ENCODE results near the gene SYCN.
"Not testable (repeated sequence)": the region's sequence is repeated elsewhere in the genome, so short reads cannot be mapped to it uniquely, and the experiment has no call there.

Gene SYCN

DNA sequence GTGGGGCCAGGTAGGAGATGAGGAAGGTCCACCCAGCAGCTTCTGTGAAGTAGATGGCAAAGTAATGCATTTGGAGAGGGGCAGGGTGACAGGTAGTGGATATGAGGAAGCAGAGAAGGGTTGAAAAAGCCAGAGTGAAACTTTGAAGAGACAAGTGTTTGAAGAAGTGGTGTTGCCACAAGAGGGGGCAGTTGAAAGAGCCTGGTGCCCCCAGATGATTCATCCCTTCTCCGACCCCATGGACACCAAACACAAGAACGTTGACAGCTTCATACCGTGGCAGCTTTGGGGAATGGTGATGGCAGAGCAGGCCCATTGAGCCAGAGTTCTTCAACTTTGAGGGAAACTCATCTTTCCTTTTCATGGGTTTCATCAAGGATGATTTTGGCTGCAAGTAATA lies 20.8 kb upstream of the SYCN start:
- no peak for DNase-seq (ENCODE audit: low spot score)

DNA sequence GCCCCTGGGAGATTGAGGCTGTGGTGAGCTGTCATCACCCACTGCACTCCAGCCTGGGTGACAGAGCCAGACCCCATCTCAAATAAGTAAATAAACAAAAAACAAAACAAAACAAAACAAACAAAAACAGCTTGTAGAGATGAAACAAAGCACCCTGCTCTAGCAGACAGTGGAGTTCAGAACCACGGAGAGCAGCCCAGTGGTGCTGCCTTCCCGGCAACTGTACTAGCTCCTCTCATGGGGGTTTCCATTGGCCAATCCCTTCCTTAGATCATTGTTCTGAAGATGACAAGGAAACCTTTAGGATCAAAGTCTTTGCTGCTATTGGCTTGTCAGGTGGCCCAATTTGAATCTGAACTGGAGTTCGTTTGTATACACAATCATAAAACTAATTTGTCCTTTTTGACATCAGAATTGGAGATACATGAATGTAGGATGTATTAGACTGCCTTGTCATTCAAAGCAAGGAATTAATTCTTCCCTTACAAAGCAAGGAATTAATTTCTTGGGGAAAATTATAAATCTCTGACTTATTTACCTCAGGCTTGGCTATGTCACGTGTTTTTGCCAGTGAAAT lies 19.7 kb upstream of the SYCN start:
- no peak for DNase-seq (ENCODE audit: low spot score)

DNA sequence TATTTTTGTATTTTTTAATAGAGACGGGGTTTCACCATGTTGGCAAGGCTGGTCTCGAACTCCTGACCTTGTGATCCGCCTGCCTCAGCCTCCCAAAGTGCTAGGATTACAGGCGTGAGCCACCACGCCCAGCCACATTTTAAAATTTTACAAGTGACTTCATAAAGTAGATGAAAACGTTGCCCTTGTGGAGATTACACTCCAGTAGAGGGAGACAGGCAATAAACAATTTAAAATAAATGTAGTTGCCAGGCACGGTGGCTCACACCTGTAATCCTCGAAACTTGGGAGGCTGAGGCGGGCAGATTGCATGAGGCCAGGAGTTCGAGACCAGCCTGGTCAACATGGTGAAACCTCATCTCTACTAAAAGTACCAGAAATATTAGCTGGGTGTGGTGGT lies 15.0 kb upstream of the SYCN start:
- not testable (repeated sequence) for DNase-seq (ENCODE audit: low spot score)

DNA sequence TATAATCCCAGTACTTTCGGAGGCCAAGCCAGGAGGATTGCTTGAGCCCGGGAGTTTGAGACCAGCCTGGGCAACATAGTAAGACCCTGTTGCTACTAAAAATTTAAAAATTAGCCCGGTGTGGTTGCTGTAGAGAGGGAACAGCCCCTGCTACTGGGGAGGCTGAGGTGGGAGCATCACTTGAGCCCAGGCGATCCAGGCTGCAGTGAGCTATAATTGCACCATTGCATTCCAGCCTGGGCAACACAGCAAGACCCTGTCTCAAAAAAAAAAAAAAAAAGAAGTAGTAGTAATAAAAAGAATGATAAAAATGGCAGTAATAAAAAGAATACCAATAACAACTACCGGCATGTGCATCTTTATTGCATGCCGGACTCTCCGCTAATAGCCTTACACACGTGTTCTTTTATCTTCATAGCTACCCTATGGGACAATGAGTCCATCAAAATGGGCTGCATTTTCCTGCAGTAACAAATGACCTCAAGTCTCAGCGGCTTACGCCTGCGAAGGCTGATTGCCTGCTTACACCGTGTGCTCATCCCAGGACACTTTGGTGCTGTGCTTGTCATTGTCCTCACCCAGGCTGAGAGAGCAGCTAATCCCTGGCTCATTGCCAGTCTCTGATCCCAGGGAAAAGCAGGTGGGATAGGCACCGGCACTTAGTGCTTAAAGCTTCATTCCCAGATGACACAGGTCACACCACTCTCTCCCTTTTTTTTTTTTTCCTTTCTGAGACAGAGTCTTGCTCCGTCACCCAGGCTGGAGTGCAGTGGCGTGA lies 14.4 kb upstream of the SYCN start:
- DNase-seq (ENCODE audit: low spot score) = no peak

DNA sequence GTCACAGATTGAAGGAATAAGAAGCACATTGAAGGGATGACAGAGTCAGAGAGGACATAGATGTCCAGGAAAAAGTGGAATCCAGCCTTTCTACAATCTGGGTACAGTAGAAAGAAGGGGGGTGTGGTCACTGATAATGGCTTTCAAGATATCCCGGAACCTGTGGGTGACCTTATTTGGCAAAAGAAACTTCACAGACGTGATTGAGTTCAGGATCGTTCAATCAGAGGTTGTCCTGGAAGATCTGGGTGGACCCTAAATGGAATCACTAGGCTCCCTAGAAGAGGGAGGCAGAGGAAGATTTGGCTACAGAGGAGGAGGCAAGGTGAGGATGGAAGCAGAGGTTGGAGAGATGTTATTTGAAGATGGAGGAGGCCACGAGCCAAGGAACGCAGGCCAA lies 13.0 kb upstream of the SYCN start:
- no peak for DNase-seq (ENCODE audit: low spot score)

DNA sequence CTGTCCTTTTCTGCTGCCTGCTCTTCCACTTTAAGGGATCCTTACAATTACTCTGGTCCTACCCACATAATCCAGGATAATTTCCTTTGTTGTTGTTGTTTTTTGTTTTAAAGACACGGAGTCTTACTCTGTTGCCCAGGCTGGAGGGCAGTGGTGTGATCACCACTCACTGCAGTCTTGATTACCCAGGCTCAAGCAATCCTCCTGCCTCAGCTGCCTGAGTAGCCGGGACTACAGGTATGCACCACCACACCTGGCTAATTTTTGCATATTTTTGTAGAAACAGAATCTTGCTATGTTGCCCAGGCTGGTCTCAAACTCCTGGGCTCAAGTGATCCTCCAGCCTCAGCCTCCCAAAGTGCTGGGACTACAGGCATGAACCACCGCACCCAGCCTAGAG lies 11.3 kb upstream of the SYCN start:
- DNase-seq (ENCODE audit: low spot score) = not testable (repeated sequence)

DNA sequence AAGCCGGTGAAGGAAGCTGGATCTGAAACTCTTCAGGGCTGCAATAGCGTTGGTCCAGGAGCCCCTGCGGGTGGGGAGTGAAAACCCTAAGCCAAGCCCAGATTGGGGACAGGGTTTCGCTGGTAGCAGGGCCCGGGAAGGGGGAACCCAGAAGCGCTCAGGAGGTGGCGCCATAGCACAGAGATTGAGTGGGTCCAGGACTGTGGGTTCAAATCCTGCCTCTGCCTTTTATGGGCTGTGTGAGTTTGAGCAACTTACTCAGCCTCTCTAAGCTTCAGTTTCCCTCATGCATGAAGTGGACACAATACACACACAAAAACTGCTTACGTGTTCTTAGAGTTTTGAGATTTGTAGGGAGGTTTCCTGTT lies 8.3 kb upstream of the SYCN start:
- no peak for DNase-seq (ENCODE audit: low spot score)

DNA sequence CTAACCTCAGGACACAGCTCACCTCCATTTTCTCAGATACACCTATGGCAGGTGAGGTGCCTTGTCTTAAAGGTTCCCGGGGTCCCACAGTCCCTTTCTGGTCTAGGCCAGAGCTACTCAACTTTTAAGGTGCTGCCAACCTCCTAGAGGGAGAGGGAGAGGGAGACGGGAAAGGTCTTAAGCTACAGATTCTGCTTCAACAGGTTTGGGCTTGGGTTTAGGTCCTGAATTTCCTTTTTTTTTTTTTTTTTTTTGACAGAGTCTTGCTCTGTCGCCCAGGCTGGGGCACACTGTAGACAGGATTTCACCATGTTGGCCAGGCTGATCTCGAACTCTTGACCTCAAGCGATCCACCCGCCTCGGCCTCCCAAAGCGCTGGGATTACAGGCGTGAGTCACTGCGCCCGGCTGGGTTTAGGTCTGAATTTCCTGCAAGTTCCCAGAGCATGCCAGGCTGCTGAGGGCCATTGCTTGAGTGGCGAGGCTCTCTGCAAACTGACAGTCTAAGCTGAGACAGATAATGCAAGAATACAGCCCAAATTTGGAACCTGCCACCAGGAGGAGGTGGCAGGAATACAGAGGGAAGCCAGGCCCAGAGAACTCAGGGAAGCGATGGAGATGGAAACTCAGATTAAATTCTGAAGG lies 7.8 kb upstream of the SYCN start:
- no peak for DNase-seq (ENCODE audit: low spot score)

DNA sequence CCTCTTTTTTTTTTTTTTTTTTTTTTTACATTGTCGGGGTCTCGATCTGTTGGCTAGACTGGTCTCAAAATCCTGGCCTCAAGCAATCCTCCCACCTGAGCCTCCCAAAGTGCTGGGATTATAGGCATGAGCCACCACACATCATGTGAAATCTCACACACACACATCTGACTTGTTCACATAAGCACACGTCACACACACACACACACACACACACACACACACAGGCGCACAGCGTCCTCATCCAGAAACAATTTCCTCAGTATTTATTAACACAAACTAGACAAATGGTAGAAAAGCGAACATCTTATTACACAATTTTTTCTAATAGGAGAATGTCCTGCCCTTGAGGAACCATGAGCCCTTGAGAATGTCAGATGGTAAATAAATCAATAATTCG lies 5.1 kb upstream of the SYCN start:
- DNase-seq (ENCODE audit: low spot score) = no peak

DNA sequence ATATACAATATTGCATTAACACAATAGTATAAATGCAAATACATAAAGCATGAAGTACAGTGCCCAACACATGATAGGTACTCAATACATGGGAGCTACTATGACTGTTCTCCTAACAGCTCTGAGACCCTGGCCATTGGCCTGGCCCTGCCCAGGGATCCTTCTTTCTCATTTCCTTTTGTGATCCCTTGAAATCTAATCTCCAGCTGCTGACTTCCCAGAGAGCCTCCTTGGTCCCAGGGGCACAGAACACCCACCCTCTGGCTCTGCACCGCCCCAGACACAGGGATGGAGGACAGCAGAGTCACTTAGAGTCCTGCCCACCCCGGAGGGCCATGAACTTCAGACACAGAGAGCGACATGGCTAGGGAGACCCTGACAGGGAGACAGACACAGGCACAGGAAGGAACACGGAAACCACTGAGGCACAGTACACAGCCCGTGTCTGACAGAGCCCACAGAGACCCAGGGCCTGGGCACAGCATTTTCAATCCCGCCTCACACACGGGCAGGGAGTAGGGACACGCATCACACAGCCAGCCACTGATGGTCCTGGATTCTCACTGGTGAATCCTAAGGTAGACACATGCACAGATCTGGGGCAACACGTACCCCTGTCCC lies 4.2 kb upstream of the SYCN start:
- DNase-seq (ENCODE audit: low spot score) = no peak

DNA sequence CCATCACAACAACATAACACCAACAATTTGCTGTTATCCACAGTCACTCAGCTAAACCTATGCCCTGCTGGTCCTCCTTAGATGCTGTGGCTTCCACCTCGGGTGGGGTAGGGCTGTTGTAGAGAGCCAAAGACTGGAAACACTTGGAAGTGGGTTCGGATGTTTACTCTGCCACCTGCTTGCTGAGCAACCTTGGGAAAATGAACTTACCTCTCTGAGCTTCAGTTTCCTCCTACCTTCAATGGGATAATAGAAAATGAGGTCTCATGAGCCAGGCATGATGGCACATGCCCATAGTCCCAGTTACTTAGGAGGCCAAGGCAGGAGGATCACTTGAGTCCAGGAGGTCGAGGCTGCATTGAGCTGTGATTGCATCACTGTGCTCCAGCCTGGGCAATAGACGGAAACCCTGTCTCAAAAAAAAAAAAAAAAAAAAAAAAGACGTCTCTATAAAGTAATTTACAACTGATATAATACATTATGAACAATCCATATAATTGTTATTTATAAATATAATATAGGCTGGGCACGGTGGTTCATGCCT lies 3.3 kb upstream of the SYCN start:
- DNase-seq (ENCODE audit: low spot score) = no peak

DNA sequence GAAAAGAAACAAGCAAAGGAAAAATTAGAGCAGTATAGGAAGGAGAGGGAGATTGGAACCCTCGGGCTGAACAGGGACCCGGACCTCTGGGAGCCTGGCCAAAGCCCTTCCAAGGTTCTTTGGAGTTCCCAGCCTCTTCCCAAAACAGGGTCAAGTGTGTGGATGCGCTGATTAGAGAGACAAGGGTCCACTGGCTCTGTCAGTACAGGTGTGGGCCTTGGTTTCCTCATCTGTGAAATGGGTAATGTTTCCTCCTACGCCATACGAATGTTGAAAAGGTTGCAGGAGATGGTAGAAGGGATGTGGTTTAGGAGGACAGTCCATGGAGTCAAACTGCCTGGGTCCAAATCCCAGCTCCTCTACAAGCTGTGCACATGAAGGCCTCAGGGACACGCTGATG lies 2.1 kb upstream of the SYCN start:
- DNase-seq (ENCODE audit: low spot score) = no peak

DNA sequence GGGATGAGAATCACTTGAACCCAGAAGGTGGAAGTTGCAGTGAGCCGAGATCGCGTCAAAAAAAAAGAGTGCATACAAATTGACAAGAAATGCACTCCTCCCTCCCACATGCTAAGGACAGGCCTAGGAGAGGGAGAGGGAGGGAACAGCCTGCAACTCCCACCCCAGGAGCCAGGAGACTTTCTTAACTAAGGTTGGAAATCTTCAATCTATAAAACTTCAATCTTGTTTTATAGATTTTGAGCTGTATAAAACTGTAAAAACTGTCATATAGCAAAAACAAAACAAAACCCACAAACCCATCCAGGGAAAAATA lies 1.3 kb upstream of the SYCN start:
- no peak for DNase-seq (ENCODE audit: low spot score)

DNA sequence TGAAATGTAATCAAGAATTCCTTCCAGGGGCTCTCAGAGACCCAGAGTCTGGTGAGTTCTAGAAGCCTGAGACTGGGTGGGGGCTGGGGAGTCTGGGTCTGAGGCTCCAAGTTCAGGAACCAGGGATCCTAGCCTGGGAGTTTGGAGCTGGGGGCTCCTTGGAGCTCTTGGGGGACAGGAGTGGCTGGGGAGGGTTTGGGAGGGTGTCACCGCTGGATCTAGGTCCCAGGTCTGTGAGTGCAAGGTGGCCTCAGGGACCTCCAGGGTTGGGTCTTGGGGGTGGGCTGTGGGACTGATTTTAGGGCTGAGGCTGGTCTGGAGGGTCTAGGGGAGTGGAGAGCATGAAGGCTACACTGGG lies 1.1 kb downstream of the SYCN start:
- no peak for DNase-seq (ENCODE audit: low spot score)

DNA sequence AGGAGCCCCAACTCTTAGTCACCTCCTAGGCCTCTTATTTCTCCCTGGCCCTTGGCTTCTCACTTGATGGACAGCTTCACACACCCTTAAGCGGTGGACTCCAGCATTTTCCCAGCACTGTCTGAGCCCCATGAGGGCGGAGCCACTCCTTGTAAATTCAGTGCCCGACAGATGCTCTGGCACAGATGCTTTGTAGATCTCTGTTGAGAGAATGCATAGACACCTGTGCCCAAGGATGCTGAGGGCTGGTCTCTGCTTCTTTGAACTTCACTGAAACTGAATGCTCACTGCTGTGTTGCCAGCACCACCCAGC lies 3.3 kb downstream of the SYCN start:
- DNase-seq (ENCODE audit: low spot score) = no peak

DNA sequence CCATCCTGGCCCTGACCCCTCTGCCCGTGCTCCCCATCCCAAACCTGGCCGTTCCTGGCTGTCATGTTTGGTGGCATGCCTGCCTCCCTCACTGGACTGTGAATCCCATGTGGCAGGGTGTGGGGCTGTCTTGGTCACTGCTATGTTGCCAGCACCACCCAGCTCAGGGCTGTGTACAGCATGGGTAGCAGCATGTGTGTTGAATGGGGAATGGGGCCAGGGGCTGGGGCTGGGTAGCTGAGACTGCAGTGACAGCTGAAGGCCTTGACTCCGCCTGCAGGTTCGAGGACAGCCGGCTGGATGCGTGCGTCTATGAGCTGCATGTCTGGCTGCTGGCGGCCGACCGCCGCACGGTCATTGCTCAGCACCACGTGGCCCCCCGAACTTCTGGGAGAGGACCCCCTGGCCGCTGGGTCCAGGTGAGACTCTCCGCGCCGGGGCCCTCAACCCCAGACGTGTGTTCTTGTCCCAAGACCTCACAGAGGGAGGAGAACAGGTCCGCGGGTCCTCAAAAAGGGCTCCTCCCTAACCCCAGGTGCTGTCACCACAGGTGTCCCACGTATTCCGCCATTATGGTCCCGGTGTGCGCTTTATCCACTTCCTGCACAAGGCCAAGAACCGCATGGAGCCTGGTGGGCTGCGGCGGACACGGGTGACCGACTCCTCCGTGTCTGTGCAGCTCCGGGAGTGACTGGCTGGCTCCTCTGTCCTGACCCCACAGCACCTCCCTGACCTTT lies 3.8 kb downstream of the SYCN start:
- DNase-seq (ENCODE audit: low spot score) = no peak

DNA sequence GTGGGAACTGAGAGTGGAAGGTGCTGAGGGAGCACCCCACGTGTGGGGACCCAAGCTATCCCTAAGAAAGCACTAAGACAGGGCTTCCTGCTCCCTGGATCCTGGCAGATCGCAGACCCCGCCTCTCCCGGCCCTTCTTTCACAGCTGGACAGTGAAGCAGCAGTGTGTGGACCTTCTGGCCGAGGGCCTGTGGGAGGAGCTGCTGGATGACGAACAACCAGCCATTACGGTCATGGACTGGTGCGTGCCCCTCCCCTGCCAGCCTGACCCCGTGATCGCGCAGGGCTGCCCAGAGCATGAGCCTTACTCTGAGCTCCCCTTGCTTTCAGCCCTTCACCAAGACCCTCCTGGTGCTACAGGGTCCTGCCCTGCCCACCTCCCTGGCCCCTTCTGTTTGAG lies 5.0 kb downstream of the SYCN start:
- DNase-seq (ENCODE audit: low spot score) = peak; percentile 67

DNA sequence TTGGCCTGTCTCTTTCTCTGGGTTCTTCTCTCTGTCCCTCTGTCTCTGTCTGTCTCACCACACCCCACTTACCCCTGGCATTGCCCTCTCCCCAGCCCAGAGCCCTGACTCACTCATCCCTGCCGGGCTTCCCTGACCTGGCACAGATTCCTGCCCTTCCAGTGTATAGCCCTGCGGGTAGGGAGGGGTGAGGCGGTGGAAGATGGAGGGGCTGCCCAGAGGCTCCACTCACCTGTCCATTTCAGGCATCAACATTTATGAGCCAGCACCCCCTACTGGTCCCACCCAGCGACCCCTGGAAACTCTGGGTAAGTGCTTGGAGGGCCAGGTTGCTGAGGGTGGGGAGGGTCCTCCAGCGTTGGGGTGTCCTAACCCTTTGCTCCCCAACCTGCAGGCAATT lies 6.3 kb downstream of the SYCN start:
- no peak for DNase-seq (ENCODE audit: low spot score)

DNA sequence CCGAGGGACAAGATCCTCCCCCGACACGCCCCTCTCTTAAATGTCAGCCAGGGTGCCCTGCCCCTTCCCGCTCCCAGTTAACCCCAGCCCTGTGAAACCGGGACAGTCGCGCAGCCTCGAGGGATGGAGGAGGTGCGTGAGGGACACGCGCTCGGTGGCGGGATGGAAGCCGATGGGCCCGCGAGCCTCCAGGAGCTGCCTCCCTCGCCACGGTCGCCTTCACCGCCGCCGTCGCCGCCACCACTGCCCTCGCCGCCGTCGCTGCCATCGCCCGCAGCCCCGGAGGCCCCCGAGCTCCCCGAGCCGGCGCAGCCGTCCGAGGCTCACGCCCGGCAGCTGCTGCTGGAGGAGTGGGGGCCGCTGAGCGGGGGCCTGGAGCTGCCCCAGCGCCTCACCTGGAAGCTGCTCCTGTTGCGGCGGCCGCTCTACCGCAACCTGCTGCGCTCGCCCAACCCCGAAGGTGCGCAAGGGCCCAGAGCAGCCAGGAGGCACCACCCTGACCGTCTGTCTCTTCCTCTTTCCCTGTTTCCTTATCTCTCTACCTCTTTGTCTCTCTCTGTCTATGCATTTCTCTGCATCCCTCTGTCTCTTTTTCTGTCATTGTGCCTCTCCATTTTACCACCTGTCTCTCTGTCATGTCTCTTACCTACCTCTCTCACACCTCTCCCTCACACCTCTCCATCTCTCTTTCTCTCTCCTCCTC lies 7.1 kb downstream of the SYCN start, which contains the start of gene NCCRP1:
TSS of gene NCCRP1 (plus strand) at position 105 of the 703 bp plus-strand sequence. CDS start at position 124, 19 bp downstream.
- DNase-seq (ENCODE audit: low spot score) = no peak

DNA sequence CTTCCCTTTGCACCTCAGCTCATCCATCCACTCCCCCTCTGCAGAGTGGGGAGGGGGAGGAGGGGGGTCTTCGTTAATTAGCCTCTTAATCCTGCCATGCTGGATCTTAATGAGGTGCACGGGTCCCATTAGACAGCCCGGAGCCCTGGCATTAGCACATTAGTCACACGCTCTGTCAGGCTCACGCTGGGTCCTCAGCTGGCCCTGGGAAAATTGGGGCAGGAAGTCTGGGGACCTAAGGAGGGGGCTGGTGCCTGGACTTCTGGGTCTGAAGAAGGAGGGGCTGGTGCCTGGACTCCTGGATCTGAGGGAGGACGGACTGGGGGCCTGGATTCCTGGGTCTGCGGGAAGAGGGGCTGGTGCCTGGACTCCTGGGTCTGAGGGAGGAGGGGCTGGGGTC lies 7.7 kb downstream of the SYCN start:
- no peak for DNase-seq (ENCODE audit: low spot score)

DNA sequence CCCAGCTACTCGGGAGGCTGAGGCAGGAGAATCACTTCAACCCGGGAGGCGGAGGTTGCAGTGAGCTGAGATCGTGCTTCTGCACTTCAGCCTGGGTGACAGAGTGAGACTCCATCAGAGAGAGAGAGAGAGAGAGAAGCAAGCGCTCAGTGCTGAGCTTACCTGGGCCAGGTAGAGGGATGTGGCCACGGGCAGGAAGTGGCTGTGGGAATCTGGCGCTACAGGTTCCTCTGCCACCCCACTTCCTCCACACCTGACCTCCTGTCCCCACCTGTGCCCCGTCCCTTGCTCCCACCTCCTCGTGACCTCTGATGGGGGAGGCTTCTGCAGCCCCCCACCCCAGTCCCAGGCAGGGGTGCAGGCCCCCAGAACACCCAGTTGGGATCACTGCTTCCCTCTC lies 8.3 kb downstream of the SYCN start:
- DNase-seq (ENCODE audit: low spot score) = no peak
